ENCODE measurements around the gene ODAPH. TPM values are rescaled to one million over a fixed set of nuclear protein-coding genes. Genes with fewer than 3 reads are reported as not detected.

ODAPH gene
- total RNA-seq, 2 experiments from 2014 or later = not detected

- no peak for DNase-seq
- intact Hi-C loops (cut with micrococcal nuclease) = no loop called here
- no peak overlapping the region for H3K4me3 Mint-ChIP-seq
These were observed 6.8 kb upstream of the ODAPH start for GRCh38 chr4:75549019-75549418.

GRCh38 chr4:75552452-75552851 lies 3.4 kb upstream of the ODAPH start:
- Mint-ChIP-seq H3K4me3 (no peak overlapping the region), H3K9me3 (no peaks in the 10 kb centered on the region), H3K27ac (no peak overlapping the region), H3K27me3 (no peaks in the 10 kb centered on the region), H3K36me3 (ENCODE audit: low read depth) (no peaks in the 10 kb centered on the region), H3K4me1 (ENCODE audit: low read depth) (peaks cover 5% of the 10 kb centered on the region)
- ChIA-PET CTCF (no interaction called here), POLR2A (no interaction called here)
- DNase-seq (no peak), ATAC-seq (no peak)
- intact Hi-C loops (cut with micrococcal nuclease) = no loop called here
- no peak for TF ChIP-seq CTCF (IDR thresholded peaks at IDR 0.05)

More at GRCh38 chr4:75549019-75549418, 6.8 kb upstream of the ODAPH start:
- Mint-ChIP-seq H3K27me3 (no peaks in the 10 kb centered on the region), H3K4me1 (ENCODE audit: low read depth) (no peaks in the 10 kb centered on the region), H3K36me3 (ENCODE audit: low read depth) (peaks cover 3% of the 10 kb centered on the region), H3K9me3 (no peaks in the 10 kb centered on the region), H3K27ac (no peak overlapping the region)
- POLR2A ChIA-PET = no interaction called here
- CTCF ChIA-PET = no interaction called here
- ATAC-seq = no peak
- TF ChIP-seq CTCF (IDR thresholded peaks at IDR 0.05) = no peak

GRCh38 chr4:75557696-75558095 lies 1.8 kb downstream of the ODAPH start:
- no peak overlapping the region for H3K4me3 Mint-ChIP-seq
- no peaks in the 10 kb centered on the region for H3K36me3 Mint-ChIP-seq (ENCODE audit: low read depth)
- no peak overlapping the region for H3K27ac Mint-ChIP-seq
- H3K27me3 Mint-ChIP-seq = peaks cover 6% of the 10 kb centered on the region
- ChIA-PET POLR2A (no interaction called here), CTCF (interaction anchor here (1.4 to 1.6 kb wide), 2 partner anchors 13 to 290 kb away, joined by 3 to 4 read pairs; no protein-coding TSS in a partner anchor)
- no peak for TF ChIP-seq CTCF (IDR thresholded peaks at IDR 0.05)
- ATAC-seq = no peak
- H3K9me3 Mint-ChIP-seq = no peaks in the 10 kb centered on the region
- intact Hi-C loops (cut with micrococcal nuclease) = no loop called here
- DNase-seq = no peak
- H3K4me1 Mint-ChIP-seq (ENCODE audit: low read depth) = peaks cover 5% of the 10 kb centered on the region

- CTCF ChIA-PET = interaction anchor here (0.9 kb wide), 1 partner anchor 162 kb away, joined by 3 read pairs; no protein-coding TSS in a partner anchor
- H3K9me3 Mint-ChIP-seq = no peaks in the 10 kb centered on the region
- no peak for DNase-seq
- H3K27me3 Mint-ChIP-seq = peaks cover 6% of the 10 kb centered on the region
- no peak for TF ChIP-seq CTCF (IDR thresholded peaks at IDR 0.05)
- no peak overlapping the region for H3K27ac Mint-ChIP-seq
- H3K4me1 Mint-ChIP-seq (ENCODE audit: low read depth) = no peaks in the 10 kb centered on the region
- H3K36me3 Mint-ChIP-seq (ENCODE audit: low read depth) = no peaks in the 10 kb centered on the region
- no peak overlapping the region for H3K4me3 Mint-ChIP-seq
- intact Hi-C loops (cut with micrococcal nuclease) = no loop called here
- POLR2A ChIA-PET = no interaction called here
- ATAC-seq = no peak
These were observed 5.9 kb downstream of the ODAPH start for GRCh38 chr4:75561789-75562188.

GRCh38 chr4:75564023-75564422 lies 8.2 kb downstream of the ODAPH start:
- CTCF ChIA-PET = no interaction called here
- no peaks in the 10 kb centered on the region for H3K4me1 Mint-ChIP-seq (ENCODE audit: low read depth)
- peaks cover 2% of the 10 kb centered on the region for H3K27me3 Mint-ChIP-seq
- H3K36me3 Mint-ChIP-seq (ENCODE audit: low read depth) = no peaks in the 10 kb centered on the region
- H3K9me3 Mint-ChIP-seq = no peaks in the 10 kb centered on the region
- POLR2A ChIA-PET = no interaction called here
- DNase-seq (no peak), ATAC-seq (no peak)
- H3K4me3 Mint-ChIP-seq = no peak overlapping the region
- no peak for TF ChIP-seq CTCF (IDR thresholded peaks at IDR 0.05)
- intact Hi-C loops (cut with micrococcal nuclease) = no loop called here
- no peak overlapping the region for H3K27ac Mint-ChIP-seq
